ENCODE measurements around the gene GLIS1.

GRCh38 chr1:53598966-53599365, 140.0 kb downstream of the GLIS1 start:
- TF ChIP-seq POLR2A (IDR thresholded peaks at IDR 0.05) (no peak), CTCF (IDR thresholded peaks at IDR 0.05 in 4 of 5, conservative IDR thresholded peaks at IDR 0.05 in 1 of 5) (no peak)
